SK-N-SH (cell line): ENCODE data around the gene PAX3. TPM values are rescaled to one million over a fixed set of nuclear protein-coding genes. Genes with fewer than 3 reads are reported as not detected.
A peak's percentile ranks its signal among the peaks of the same experiment; 100 is the strongest.

Experiments used
- CTCF ChIA-PET: fragments of 300-600, 350-600 bp; formaldehyde crosslinking; extraction: SDS; loops from one replicate; lab custom pipeline; 2021; lab: Yijun Ruan, JAX
- POLR2A ChIA-PET: fragments of 350-600 bp; sonication (Branson Sonifier 250); formaldehyde crosslinking; extraction: SDS; loops from one replicate; lab custom pipeline; 2020; ENCODE audit warnings: antibody characterized with exemption, inconsistent platforms; lab: Yijun Ruan, JAX
- DNase-seq: peaks from one replicate; pipeline ENCODE4 v3.0.0; 2012
- H2AFZ ChIP-seq: fragments of 200-600 bp; sonication (generic); 2 replicates; pipeline ENCODE4 v1.8.1; 2016; ENCODE audit warnings: antibody characterized with exemption, mild to moderate bottlenecking, low read depth
- H3F3A ChIP-seq: fragments of 200-600 bp; sonication (generic); replicated peaks from 2 replicates; pipeline ENCODE3; 2016; ENCODE audit warnings: antibody characterized with exemption, mild to moderate bottlenecking; ENCODE audit not compliant: insufficient read depth
- H3K27ac ChIP-seq, 2 experiments: fragments of 200-500 bp in 1 of 2; fragments of 200-600 bp in 1 of 2; sonication (Bioruptor generic) in 1 of 2; sonication (generic), shearing (Covaris generic) in 1 of 2; 2 replicates each; pipeline versions ENCODE4 v1.5.1 to v1.6.1; 2014 to 2016; ENCODE audit warnings: low read depth in 2 of 2, inconsistent platforms in 1 of 2, low read length in 1 of 2, mild to moderate bottlenecking in 1 of 2, mixed read lengths in 1 of 2
- H3K27me3 ChIP-seq: fragments of 200-600 bp; sonication (generic), shearing (Covaris generic); 2 replicates; pipeline ENCODE4 v1.6.1; 2016; ENCODE audit warnings: mixed run types; ENCODE audit not compliant: insufficient read depth
- H3K36me3 ChIP-seq, 2 experiments: fragments of 200-500 bp in 1 of 2; fragments of 200-600 bp in 1 of 2; sonication (Bioruptor generic) in 1 of 2; sonication (generic) in 1 of 2; replicated peaks in 1 of 2; 2 replicates each; pipeline versions ENCODE3 to v1.5.1; 2014 to 2016; ENCODE audit warnings: low read length in 1 of 2, mild to moderate bottlenecking in 1 of 2; ENCODE audit not compliant: insufficient read depth in 2 of 2, control insufficient read depth in 1 of 2
- H3K4me1 ChIP-seq, 2 experiments: fragments of 200-500 bp in 1 of 2; fragments of 200-600 bp in 1 of 2; sonication (Bioruptor generic) in 1 of 2; sonication (generic), shearing (Covaris generic) in 1 of 2; 2 replicates each; pipeline versions ENCODE4 v1.5.1 to v1.6.1; 2014 to 2016; ENCODE audit warnings: low read depth in 1 of 2, low read length in 1 of 2, mixed run types in 1 of 2; ENCODE audit not compliant: insufficient read depth in 2 of 2, control insufficient read depth in 1 of 2
- H3K4me2 ChIP-seq: fragments of 200-600 bp; sonication (generic), shearing (Covaris generic); 2 replicates; pipeline ENCODE4 v1.6.1; 2017; ENCODE audit warnings: mixed run types
- H3K4me3 ChIP-seq, 2 experiments: fragments of 200-500 bp in 1 of 2; fragments of 200-600 bp in 1 of 2; sonication (Bioruptor generic) in 1 of 2; sonication (generic), shearing (Covaris generic) in 1 of 2; 2 replicates each; pipeline versions ENCODE4 v1.5.1 to v1.8.1; 2014 to 2016; ENCODE audit warnings: low read depth in 2 of 2, inconsistent platforms in 1 of 2, low read length in 1 of 2, mild to moderate bottlenecking in 1 of 2, mixed read lengths in 1 of 2, moderate library complexity in 1 of 2
- H3K79me2 ChIP-seq: fragments of 200-600 bp; sonication (generic); 2 replicates; pipeline ENCODE4 v1.8.1; 2017; ENCODE audit warnings: mild to moderate bottlenecking; ENCODE audit not compliant: insufficient read depth
- H3K9ac ChIP-seq: fragments of 200-600 bp; sonication (generic); 2 replicates; pipeline ENCODE4 v1.6.1; 2017; ENCODE audit warnings: mixed run types
- H3K9me2 ChIP-seq: fragments of 200-600 bp; sonication (generic); 2 replicates; pipeline ENCODE4 v1.6.1; 2017; ENCODE audit warnings: mixed run types
- H3K9me3 ChIP-seq: fragments of 200-600 bp; sonication (generic); 2 replicates; pipeline ENCODE4 v1.6.1; 2017; ENCODE audit warnings: mixed run types, mild to moderate bottlenecking, moderate library complexity
- H4K20me1 ChIP-seq: fragments of 200-600 bp; sonication (generic); 2 replicates; pipeline ENCODE4 v1.6.1; 2017; ENCODE audit warnings: mild to moderate bottlenecking, mixed run types; ENCODE audit not compliant: insufficient read depth
- CHD2 ChIP-seq: fragments of 150-350 bp; IDR thresholded peaks from 2 replicates; pipeline ENCODE4 v1.6.1; 2018; ENCODE audit warnings: low read length; ENCODE audit not compliant: partially characterized antibody
- GATA2 ChIP-seq: sonication (generic); formaldehyde crosslinking; IDR thresholded peaks from 2 replicates; pipeline ENCODE4 v1.5.0; 2020; ENCODE audit warnings: mild to moderate bottlenecking, missing genetic modification reagents
- NRF1 ChIP-seq: IDR thresholded peaks from 2 replicates; pipeline ENCODE4 v1.6.1; 2012; ENCODE audit warnings: low read depth, mild to moderate bottlenecking, low read length
- YY1 ChIP-seq: IDR thresholded peaks from 2 replicates; pipeline ENCODE4 v1.4.0; 2012; ENCODE audit warnings: low read depth, mild to moderate bottlenecking
- WGBS: methylation state at CpG from one replicate; pipeline ENCODE4 v1.1.6; 2017; ENCODE audit warnings: low lambda C conversion rate; 5-methylcytosine and 5-hydroxymethylcytosine counted together
- polyA plus RNA-seq, 3 experiments: library from polyadenylated mRNA; depleted of rRNA; stranded (reverse); fragments of >200 nt; gene quantifications; 2 replicates each; pipeline ENCODE4 v1.2.3, GENCODE V29; 2012
- TF ChIP-seq, protein P1 (sequence below): IDR thresholded peaks from 2 replicates; pipeline ENCODE4 v1.4.0; 2012; ENCODE audit warnings: low read depth, borderline replicate concordance
- TF ChIP-seq, protein P2 (sequence below): fragments of 150-350 bp; IDR thresholded peaks from 2 replicates; pipeline ENCODE4 v1.6.1; 2016; ENCODE audit warnings: mild to moderate bottlenecking, low read depth, low read length
- TF ChIP-seq, protein P3 (sequence below): IDR thresholded peaks from 2 replicates; pipeline ENCODE4; 2012
- TF ChIP-seq, protein P4 (sequence below): fragments of 200-600 bp; sonication (generic); IDR thresholded peaks from 2 replicates; pipeline ENCODE4 v1.6.1; 2017; ENCODE audit warnings: antibody characterized with exemption, mild to moderate bottlenecking, moderate library complexity
- TF ChIP-seq, protein P5 (sequence below): fragments of 150-350 bp; IDR thresholded peaks from 2 replicates; pipeline ENCODE4 v1.6.1; 2017; ENCODE audit warnings: antibody characterized with exemption, low read length, low read depth, borderline replicate concordance

PAX3 gene
- polyA plus RNA-seq, 1 of the 3 experiments (the other 2 are of a cell fraction): not detected

DNA sequence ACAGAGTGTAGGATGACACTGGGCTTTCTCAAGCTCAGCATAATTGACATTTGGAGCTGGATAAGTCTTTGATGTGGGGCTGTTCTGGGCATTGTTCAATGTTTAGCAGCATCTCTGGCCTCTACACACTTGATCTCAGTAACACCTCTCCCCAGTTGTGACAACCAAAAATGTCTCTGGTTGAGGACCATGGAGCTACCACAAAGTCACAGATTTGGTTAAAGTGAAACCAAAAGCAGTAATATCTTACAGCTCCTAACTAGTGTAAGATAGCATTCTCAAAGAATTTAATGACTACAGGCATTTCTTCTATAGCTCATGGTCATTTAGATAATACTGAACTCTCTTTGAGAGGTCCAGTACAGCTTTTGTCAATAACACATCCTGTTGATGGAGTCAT is 23.4 kb upstream of the PAX3 start (continued):
- TF ChIP-seq, protein P1, sequence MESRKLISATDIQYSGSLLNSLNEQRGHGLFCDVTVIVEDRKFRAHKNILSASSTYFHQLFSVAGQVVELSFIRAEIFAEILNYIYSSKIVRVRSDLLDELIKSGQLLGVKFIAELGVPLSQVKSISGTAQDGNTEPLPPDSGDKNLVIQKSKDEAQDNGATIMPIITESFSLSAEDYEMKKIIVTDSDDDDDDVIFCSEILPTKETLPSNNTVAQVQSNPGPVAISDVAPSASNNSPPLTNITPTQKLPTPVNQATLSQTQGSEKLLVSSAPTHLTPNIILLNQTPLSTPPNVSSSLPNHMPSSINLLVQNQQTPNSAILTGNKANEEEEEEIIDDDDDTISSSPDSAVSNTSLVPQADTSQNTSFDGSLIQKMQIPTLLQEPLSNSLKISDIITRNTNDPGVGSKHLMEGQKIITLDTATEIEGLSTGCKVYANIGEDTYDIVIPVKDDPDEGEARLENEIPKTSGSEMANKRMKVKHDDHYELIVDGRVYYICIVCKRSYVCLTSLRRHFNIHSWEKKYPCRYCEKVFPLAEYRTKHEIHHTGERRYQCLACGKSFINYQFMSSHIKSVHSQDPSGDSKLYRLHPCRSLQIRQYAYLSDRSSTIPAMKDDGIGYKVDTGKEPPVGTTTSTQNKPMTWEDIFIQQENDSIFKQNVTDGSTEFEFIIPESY: no peak
- TF ChIP-seq, protein P2, sequence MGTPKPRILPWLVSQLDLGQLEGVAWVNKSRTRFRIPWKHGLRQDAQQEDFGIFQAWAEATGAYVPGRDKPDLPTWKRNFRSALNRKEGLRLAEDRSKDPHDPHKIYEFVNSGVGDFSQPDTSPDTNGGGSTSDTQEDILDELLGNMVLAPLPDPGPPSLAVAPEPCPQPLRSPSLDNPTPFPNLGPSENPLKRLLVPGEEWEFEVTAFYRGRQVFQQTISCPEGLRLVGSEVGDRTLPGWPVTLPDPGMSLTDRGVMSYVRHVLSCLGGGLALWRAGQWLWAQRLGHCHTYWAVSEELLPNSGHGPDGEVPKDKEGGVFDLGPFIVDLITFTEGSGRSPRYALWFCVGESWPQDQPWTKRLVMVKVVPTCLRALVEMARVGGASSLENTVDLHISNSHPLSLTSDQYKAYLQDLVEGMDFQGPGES: no peak

DNA sequence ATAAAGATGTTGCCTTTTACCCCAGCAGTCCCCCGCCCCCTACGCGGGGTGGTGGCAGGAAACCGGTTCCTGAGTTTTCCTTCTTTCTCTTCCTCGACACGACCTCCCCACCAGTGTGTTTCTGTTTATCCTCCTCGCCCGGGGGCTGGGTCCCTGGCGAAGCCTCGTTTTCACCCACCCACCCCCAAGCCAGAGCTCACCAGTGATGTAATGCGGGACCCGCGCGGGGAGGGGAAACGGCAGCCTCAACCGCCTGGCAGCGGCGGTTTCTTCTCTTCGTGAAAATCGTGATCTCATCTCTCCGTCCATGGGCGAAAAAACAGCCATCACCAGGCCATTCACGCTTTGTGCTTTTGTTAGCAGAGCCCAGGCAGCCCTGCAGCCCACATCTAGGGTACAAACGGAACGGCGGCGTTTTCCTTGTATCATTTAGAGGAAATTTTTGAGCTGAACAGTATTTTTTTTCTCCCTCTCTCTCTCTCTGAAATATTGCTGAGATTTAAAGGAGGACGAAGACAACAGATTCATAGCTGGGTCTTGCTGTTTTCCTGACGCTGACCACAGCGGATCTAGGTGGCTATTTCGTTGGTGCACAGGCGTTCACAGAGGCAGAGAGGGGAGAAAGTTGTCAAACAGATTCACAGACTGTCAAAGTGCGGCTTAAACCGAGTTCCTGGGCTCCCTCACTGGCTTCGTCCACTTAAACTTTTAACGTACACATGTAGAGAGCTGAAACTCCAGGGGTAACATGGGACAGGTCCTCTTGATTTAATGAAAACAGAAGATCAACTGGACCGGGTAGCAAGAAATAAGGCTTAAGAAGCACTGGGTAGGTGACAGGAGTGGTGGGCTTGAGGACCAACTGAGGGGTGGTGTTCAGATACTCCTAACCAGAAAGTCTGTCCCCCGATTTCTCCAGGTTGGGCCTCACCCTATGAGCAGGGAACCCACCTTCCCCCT is 21.9 kb upstream of the PAX3 start:
- Histone ChIP-seq H3K4me1 (peaks cover 0 to 7% of the 10 kb centered on the region in 2 experiments; a peak in 2 of 4 replicates), H3K9me3 (no peaks in the 10 kb centered on the region), H3K9ac (no peak overlapping the region), H3K4me3 (peak overlapping the region; percentile 27 to 53; a peak in 3 of 4 replicates), H3K27me3 (peaks cover 27% of the 10 kb centered on the region), H3K4me2 (peak overlapping the region; percentile 54; the same call in 1 of the 2 replicates), H3K27ac (no peak overlapping the region; a peak in 1 of 4 replicates), H2AFZ (no peak overlapping the region), H3K36me3 (no peaks in the 10 kb centered on the region), H4K20me1 (no peaks in the 10 kb centered on the region), H3K9me2 (no peaks in the 10 kb centered on the region), H3K79me2 (no peaks in the 10 kb centered on the region), H3F3A (peaks cover 4% of the 10 kb centered on the region)
- CTCF ChIA-PET: interaction anchor here (0.7 to 5.3 kb wide), 12 partner anchors 9 to 369 kb away, joined by 3 to 93 read pairs (median 4); no protein-coding TSS in a partner anchor
- 39% methylated on average over 29 of the region's 38 CpGs for WGBS
- peak; percentile 58 for DNase-seq
- TF ChIP-seq, protein P3, sequence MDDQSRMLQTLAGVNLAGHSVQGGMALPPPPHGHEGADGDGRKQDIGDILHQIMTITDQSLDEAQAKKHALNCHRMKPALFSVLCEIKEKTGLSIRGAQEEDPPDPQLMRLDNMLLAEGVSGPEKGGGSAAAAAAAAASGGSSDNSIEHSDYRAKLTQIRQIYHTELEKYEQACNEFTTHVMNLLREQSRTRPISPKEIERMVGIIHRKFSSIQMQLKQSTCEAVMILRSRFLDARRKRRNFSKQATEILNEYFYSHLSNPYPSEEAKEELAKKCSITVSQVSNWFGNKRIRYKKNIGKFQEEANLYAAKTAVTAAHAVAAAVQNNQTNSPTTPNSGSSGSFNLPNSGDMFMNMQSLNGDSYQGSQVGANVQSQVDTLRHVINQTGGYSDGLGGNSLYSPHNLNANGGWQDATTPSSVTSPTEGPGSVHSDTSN: no peak
- POLR2A ChIA-PET: interaction anchor here (3.0 kb wide), 1 partner anchor 78 kb away, joined by 11 read pairs; no protein-coding TSS in a partner anchor

DNA sequence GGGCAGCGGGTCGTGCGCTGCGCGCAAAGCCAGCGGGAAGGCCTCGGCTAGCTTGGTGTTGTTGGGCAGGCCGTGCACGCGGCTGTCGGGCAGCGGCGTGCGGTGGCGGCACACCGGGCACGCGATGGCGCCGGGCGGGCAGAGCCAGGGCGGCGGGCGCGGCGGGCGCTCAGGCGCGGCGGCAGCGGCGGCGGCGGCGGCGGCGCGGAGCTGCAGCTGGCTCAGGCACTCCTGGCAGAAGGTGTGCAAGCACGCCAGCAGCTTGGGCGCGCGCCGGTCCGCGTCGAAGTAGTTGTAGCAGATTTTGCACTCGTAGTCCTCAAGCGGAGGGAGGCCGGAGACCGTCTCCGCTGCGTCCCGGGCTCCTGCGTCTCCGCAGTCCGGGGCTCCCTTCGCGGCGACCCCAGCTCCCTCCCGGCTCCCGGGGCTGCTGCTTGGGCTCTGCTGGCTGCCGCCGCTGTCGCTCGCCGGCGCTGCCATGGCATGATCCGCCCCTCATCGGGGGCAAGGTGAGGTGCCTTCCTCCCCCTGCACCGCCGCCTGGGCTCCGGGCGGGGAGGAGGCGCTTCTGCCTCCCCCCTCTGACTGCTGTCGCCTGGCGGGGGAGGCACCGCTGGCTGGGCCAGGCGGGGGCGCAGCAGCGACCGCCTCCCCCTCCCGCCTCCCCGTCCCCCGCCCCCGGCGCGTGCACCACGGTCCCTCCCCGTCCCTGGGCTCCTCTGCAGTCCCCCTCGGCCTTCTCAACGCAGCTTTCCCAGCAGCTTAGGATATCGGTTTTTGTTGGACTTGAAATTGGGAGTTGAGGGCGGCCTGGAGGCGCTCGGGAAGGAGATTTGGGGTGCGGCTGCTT is 21.0 kb upstream of the PAX3 start:
- Histone ChIP-seq H3F3A (peaks cover 4% of the 10 kb centered on the region), H3K4me1 (peaks cover 0 to 7% of the 10 kb centered on the region in 2 experiments; a peak in 3 of 4 replicates), H3K9ac (no peak overlapping the region), H3K27me3 (peaks cover 27% of the 10 kb centered on the region), H4K20me1 (no peaks in the 10 kb centered on the region), H3K9me3 (no peaks in the 10 kb centered on the region), H3K9me2 (no peaks in the 10 kb centered on the region), H3K79me2 (no peaks in the 10 kb centered on the region), H3K27ac (peak overlapping the region in 1 of 2 experiments; percentile 28; a peak in 1 of 4 replicates), H3K36me3 (no peaks in the 10 kb centered on the region), H2AFZ (no peak overlapping the region), H3K4me3 (peak overlapping the region; percentile 27 to 53; a peak in 3 of 4 replicates), H3K4me2 (peak overlapping the region; percentile 54; the same call in 1 of the 2 replicates)
- peak; percentile 79 for DNase-seq
- ChIA-PET CTCF (interaction anchor here (0.8 to 5.3 kb wide), 12 partner anchors 22 to 332 kb away, joined by 3 to 93 read pairs (median 4); partner anchors contain the start of genes PAX3 and SGPP2), POLR2A (interaction anchor here (0.9 to 3.0 kb wide), 2 partner anchors 79 to 163 kb away, joined by 3 to 11 read pairs; no protein-coding TSS in a partner anchor)
- 7% methylated on average over 11 of the region's 96 CpGs for WGBS
- no peak for TF ChIP-seq GATA2 (CRISPR knock-in tag)
- TF ChIP-seq YY1: no peak
- TF ChIP-seq, protein P4, sequence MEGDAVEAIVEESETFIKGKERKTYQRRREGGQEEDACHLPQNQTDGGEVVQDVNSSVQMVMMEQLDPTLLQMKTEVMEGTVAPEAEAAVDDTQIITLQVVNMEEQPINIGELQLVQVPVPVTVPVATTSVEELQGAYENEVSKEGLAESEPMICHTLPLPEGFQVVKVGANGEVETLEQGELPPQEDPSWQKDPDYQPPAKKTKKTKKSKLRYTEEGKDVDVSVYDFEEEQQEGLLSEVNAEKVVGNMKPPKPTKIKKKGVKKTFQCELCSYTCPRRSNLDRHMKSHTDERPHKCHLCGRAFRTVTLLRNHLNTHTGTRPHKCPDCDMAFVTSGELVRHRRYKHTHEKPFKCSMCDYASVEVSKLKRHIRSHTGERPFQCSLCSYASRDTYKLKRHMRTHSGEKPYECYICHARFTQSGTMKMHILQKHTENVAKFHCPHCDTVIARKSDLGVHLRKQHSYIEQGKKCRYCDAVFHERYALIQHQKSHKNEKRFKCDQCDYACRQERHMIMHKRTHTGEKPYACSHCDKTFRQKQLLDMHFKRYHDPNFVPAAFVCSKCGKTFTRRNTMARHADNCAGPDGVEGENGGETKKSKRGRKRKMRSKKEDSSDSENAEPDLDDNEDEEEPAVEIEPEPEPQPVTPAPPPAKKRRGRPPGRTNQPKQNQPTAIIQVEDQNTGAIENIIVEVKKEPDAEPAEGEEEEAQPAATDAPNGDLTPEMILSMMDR: no peak
- TF ChIP-seq, protein P5, sequence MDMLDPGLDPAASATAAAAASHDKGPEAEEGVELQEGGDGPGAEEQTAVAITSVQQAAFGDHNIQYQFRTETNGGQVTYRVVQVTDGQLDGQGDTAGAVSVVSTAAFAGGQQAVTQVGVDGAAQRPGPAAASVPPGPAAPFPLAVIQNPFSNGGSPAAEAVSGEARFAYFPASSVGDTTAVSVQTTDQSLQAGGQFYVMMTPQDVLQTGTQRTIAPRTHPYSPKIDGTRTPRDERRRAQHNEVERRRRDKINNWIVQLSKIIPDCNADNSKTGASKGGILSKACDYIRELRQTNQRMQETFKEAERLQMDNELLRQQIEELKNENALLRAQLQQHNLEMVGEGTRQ: no peak
- TF ChIP-seq CHD2: no peak
- TF ChIP-seq NRF1: no peak
